SK-N-SH (cell line): ENCODE measurements around the gene SDK1.

Experiments
- CTCF ChIP-seq: fragments of 200-600 bp; sonication (generic); IDR thresholded peaks from 2 replicates; pipeline ENCODE4 v1.6.1; 2017; ENCODE audit warnings: antibody characterized with exemption, mild to moderate bottlenecking, moderate library complexity
- JUND ChIP-seq: IDR thresholded peaks from 2 replicates; pipeline ENCODE4 v1.4.0; 2012
- USF2 ChIP-seq: fragments of 150-350 bp; IDR thresholded peaks from 2 replicates; pipeline ENCODE4 v1.6.1; 2017; ENCODE audit warnings: antibody characterized with exemption, low read length, low read depth, borderline replicate concordance

- TF ChIP-seq CTCF, result no peak
- no peak for TF ChIP-seq USF2
- no peak for TF ChIP-seq JUND
Observed at GRCh38 chr7:4037877-4038276, 736.8 kb downstream of the SDK1 start.
